ENCODE results near the gene PIGQ.

Gene PIGQ

DNA sequence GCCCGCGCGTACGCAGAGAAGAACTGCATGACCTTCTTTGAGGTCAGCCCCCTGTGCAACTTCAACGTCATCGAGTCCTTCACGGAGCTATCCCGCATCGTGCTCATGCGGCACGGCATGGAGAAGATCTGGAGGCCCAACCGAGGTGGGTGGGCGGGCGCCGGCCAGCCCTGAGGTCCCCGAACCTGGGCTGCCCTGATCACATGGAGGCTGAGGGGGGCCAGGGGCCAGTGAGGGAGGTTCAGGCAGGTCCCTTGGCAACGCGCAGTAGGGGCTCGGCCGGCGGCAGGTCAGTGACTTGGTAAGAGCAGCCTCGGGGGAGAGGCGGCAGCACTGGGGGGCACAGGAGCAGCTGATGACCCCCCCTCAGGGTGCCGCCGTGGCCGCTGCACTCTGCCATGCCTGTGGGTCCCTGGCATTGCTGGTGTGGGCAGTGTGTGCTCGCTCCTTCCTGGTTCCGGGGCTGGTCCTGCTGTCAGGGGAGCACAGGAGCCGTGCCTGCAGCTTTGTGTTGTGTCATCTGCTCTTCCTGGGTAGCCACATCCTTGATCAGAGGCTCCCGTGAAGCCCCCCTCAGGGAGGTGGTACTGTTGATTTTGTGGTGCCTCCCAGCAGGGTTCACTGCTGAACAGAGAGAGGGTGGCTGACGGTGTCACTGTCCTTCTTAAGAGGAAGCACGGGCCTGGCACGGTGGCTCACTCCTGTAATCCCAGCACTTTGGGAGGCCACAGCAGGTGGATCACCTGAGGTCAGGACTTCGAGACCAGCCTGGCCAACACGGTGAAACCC, 56.4 kb downstream of the PIGQ start:
- FAIRE-seq (no peak), DNase-seq (ENCODE audit: insufficient read length, low spot score) (no peak)
- TF ChIP-seq, protein P1, sequence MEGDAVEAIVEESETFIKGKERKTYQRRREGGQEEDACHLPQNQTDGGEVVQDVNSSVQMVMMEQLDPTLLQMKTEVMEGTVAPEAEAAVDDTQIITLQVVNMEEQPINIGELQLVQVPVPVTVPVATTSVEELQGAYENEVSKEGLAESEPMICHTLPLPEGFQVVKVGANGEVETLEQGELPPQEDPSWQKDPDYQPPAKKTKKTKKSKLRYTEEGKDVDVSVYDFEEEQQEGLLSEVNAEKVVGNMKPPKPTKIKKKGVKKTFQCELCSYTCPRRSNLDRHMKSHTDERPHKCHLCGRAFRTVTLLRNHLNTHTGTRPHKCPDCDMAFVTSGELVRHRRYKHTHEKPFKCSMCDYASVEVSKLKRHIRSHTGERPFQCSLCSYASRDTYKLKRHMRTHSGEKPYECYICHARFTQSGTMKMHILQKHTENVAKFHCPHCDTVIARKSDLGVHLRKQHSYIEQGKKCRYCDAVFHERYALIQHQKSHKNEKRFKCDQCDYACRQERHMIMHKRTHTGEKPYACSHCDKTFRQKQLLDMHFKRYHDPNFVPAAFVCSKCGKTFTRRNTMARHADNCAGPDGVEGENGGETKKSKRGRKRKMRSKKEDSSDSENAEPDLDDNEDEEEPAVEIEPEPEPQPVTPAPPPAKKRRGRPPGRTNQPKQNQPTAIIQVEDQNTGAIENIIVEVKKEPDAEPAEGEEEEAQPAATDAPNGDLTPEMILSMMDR (IDR thresholded peaks at IDR 0.05; ENCODE audit: insufficient read depth, missing control alignments): no peak

DNA sequence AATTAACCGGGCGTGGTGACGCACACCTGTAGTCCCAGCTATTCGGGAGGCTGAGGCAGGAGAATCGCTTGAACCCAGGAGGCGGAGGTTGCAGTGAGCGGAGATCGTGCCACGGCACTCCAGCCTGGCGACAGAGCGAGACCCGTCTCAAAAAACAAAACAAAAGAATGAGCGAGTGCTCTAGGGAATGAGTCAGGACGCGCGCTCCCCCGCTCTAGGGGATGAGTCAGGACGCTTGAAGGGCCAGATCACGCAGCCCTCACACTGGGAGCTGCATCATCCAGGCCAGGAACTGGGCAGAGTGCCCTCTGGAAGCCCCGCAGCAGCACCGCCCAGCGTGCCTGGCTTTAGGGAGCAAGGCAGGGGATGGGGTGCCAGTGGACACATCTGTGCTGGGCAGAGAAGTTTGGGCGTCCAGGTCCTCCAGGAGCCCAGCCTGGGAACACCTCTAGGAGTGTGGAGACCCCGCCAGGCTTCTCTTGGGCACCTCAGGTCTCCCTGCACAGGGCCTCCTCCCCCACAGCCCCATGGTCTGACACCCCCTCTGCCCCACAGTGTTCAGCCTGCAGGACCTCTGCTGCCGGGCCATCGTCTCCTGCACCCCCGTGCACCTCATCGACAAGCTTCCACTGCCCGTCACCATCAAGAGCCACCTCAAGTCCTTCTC, 57.2 kb downstream of the PIGQ start:
- TF ChIP-seq, protein P1 (IDR thresholded peaks at IDR 0.05; ENCODE audit: insufficient read depth, missing control alignments): no peak
- FAIRE-seq (no peak), DNase-seq (ENCODE audit: insufficient read length, low spot score) (no peak)

- TF ChIP-seq, protein P1 (IDR thresholded peaks at IDR 0.05; ENCODE audit: insufficient read depth, missing control alignments): no peak
- DNase-seq (ENCODE audit: insufficient read length, low spot score): no peak
- FAIRE-seq: no peak
Observed at GRCh38 chr16:627454-628239, 57.9 kb downstream of the PIGQ start.

- no peak for DNase-seq (ENCODE audit: insufficient read length, low spot score)
- FAIRE-seq: no peak
Observed at GRCh38 chr16:628321-629061, 58.7 kb downstream of the PIGQ start.

GRCh38 chr16:629185-629832, 59.5 kb downstream of the PIGQ start:
- DNase-seq (ENCODE audit: insufficient read length, low spot score) (no peak), FAIRE-seq (no peak)
- TF ChIP-seq, protein P1 (IDR thresholded peaks at IDR 0.05; ENCODE audit: insufficient read depth, missing control alignments): no peak

More at GRCh38 chr16:628321-629061, 58.7 kb downstream of the PIGQ start:
- TF ChIP-seq, protein P1 (IDR thresholded peaks at IDR 0.05; ENCODE audit: insufficient read depth, missing control alignments): no peak

DNA sequence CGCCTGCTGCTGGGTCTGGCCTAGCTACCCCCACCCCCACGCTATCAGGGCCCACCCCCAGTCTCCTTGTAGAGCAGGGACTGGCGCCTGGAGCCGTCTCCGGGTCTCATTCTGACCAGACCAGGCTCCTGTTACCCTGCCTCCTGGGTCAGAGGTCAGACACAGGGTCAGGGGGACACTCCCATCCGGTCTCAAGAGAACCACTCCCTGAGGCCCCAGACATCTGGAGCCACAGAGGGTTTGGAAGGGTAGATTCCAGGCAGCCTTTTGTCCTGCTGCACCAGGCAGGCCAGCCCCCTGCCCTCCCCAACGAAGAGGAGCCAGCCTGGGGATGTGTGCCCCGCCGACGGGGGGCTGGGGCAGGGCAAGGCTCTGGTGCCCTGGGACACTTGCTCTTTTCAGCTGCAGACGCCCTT, 60.1 kb downstream of the PIGQ start:
- TF ChIP-seq, protein P1 (IDR thresholded peaks at IDR 0.05; ENCODE audit: insufficient read depth, missing control alignments): no peak
- DNase-seq (ENCODE audit: insufficient read length, low spot score) (no peak), FAIRE-seq (no peak)

Measured in D721Med (cell line).